ELF-1 (cell line): Measurements from ENCODE around the gene IL1RAP.
A peak's percentile ranks its signal among the peaks of the same experiment; 100 is the strongest.

ENCODE experiments used
- DNase-seq: peaks from one replicate; pipeline ENCODE4 v3.0.0-alpha.2; 2016; ENCODE audit warnings: low read depth, low spot score

IL1RAP gene

GRCh38 chr3:190541560-190541959 lies 27.7 kb downstream of the IL1RAP start:
- DNase-seq = no peak

GRCh38 chr3:190542846-190543245 lies 29.0 kb downstream of the IL1RAP start:
- DNase-seq = no peak

- no peak for DNase-seq
These were observed 29.8 kb downstream of the IL1RAP start for GRCh38 chr3:190543671-190544070.

GRCh38 chr3:190545191-190545590 lies 31.3 kb downstream of the IL1RAP start:
- no peak for DNase-seq

GRCh38 chr3:190546881-190547510 lies 33.1 kb downstream of the IL1RAP start:
- DNase-seq = no peak

- no peak for DNase-seq
These were observed 34.3 kb downstream of the IL1RAP start for GRCh38 chr3:190548031-190548656.

GRCh38 chr3:190552021-190552420 lies 38.1 kb downstream of the IL1RAP start:
- no peak for DNase-seq

GRCh38 chr3:190552969-190553759 lies 39.3 kb downstream of the IL1RAP start:
- DNase-seq = peak; percentile 82

- DNase-seq = peak; percentile 83
These were observed 40.3 kb downstream of the IL1RAP start for GRCh38 chr3:190554197-190554596.

GRCh38 chr3:190556351-190556750 lies 42.5 kb downstream of the IL1RAP start:
- DNase-seq = no peak

- DNase-seq = no peak
These were observed 43.4 kb downstream of the IL1RAP start for GRCh38 chr3:190557296-190557695.

- DNase-seq = no peak
These were observed 44.4 kb downstream of the IL1RAP start for GRCh38 chr3:190558316-190558715.

- DNase-seq = no peak
These were observed 44.9 kb downstream of the IL1RAP start for GRCh38 chr3:190558796-190559195.

GRCh38 chr3:190560013-190560895 lies 46.4 kb downstream of the IL1RAP start:
- no peak for DNase-seq

- DNase-seq = no peak
These were observed 49.1 kb downstream of the IL1RAP start for GRCh38 chr3:190562866-190563510.

- no peak for DNase-seq
These were observed 50.3 kb downstream of the IL1RAP start for GRCh38 chr3:190564175-190564574.

- peak; percentile 72 for DNase-seq
These were observed 52.4 kb downstream of the IL1RAP start for GRCh38 chr3:190566043-190566933.

- DNase-seq = no peak
These were observed 54.2 kb downstream of the IL1RAP start for GRCh38 chr3:190568036-190568435.

- no peak for DNase-seq
These were observed 60.6 kb downstream of the IL1RAP start for GRCh38 chr3:190574473-190574872.
